A549 (cell line): ENCODE measurements around the gene CDK14. TPM values are rescaled to one million over a fixed set of nuclear protein-coding genes. Genes with fewer than 3 reads are reported as not detected.

ENCODE experiments used
- ATAC-seq, 2 experiments: fragments of 200-7000 bp in 1 of 2; fragments of >200 bp in 1 of 2; cut with Nextera tagmentation in 1 of 2; cut with Tn5 transposase in 1 of 2; 3 replicates each; pipeline versions ENCODE4 v1.8.0 to v1.9.1; 2018 to 2020; ENCODE audit warnings: mild to moderate bottlenecking in 1 of 2, moderate library complexity in 1 of 2
- CTCF ChIA-PET: fragments of 300-600 bp; sonication (Branson Sonifier 250); formaldehyde crosslinking; extraction: SDS; loops from one replicate; lab custom pipeline; 2021; ENCODE audit warnings: antibody characterized with exemption, inconsistent platforms; lab: Yijun Ruan, JAX
- POLR2A ChIA-PET: fragments of 350-600 bp; formaldehyde crosslinking; extraction: SDS; loops from one replicate; lab custom pipeline; 2021; ENCODE audit warnings: antibody characterized with exemption, inconsistent platforms; lab: Yijun Ruan, JAX
- DNase-seq, 2 experiments: peaks; one replicate each; pipeline versions ENCODE4 v3.0.0 to v3.0.0-alpha.2; 2011 to 2016; ENCODE audit warnings: low read depth in 1 of 2, low spot score in 1 of 2
- FAIRE-seq: peaks from 2 replicates; lab custom pipeline; 2011; peaks lifted over from hg19 to GRCh38; lab: Jason Lieb, UNC
- H3K27ac ChIP-seq, 2 experiments: fragments of >200 bp; sonication (Bioruptor Twin); formaldehyde crosslinking; 3 replicates each; pipeline ENCODE4 v1.5.1; 2016 to 2017
- H3K4me1 ChIP-seq: fragments of >200 bp; sonication (Bioruptor Twin); formaldehyde crosslinking; 3 replicates; pipeline ENCODE4 v1.6.1; 2016
- H3K4me2 ChIP-seq: fragments of >200 bp; sonication (Bioruptor Twin); formaldehyde crosslinking; 3 replicates; pipeline ENCODE4 v1.6.1; 2016
- H3K4me3 ChIP-seq: fragments of >200 bp; sonication (Bioruptor Twin); formaldehyde crosslinking; 3 replicates; pipeline ENCODE4 v1.5.1; 2016
- H3K9me3 ChIP-seq: fragments of >200 bp; sonication (Bioruptor Twin); formaldehyde crosslinking; 3 replicates; pipeline ENCODE4 v1.6.1; 2016
- BCL3 ChIP-seq: fragments of >200 bp; sonication (Bioruptor Twin); formaldehyde crosslinking; IDR thresholded peaks from 3 replicates; pipeline ENCODE4 v1.6.1; 2016
- BHLHE40 ChIP-seq: IDR thresholded peaks from 2 replicates; pipeline ENCODE4 v1.6.1; 2012; ENCODE audit warnings: low read depth, low read length, inconsistent platforms
- CBX2 ChIP-seq: fragments of 200-600 bp; sonication (generic); IDR thresholded peaks from 2 replicates; pipeline ENCODE4 v1.6.1; 2016; ENCODE audit warnings: low read depth, mild to moderate bottlenecking, borderline replicate concordance
- CHD2 ChIP-seq: fragments of 150-350 bp; IDR thresholded peaks from 2 replicates; pipeline ENCODE4 v1.6.1; 2014; ENCODE audit warnings: low read length; ENCODE audit not compliant: partially characterized antibody
- E2F6 ChIP-seq: IDR thresholded peaks from 2 replicates; pipeline ENCODE4 v1.6.1; 2012; ENCODE audit warnings: low read depth, borderline replicate concordance
- EHMT2 ChIP-seq: fragments of 200-600 bp; sonication (generic); IDR thresholded peaks from 2 replicates; pipeline ENCODE4 v1.6.1; 2016; ENCODE audit warnings: antibody characterized with exemption, low read depth, mild to moderate bottlenecking, moderate library complexity
- ELK1 ChIP-seq: fragments of 150-350 bp; IDR thresholded peaks from 2 replicates; pipeline ENCODE4 v1.6.1; 2014; ENCODE audit warnings: low read depth, mild to moderate bottlenecking, low read length
- EP300 ChIP-seq, 2 experiments: fragments of >200 bp; sonication (Bioruptor Twin); formaldehyde crosslinking; IDR thresholded peaks; 2 replicates in 1 of 2; 3 replicates in 1 of 2; pipeline ENCODE4 v1.6.1; 2016 to 2017
- FOSB ChIP-seq: fragments of 250-450 bp; sonication (Bioruptor Pico); IDR thresholded peaks from 2 replicates; pipeline ENCODE4 v1.5.0; 2020; ENCODE audit warnings: mild to moderate bottlenecking, moderate library complexity
- FOSL2 ChIP-seq, 2 experiments: fragments of 450-650 bp in 1 of 2; fragments of >200 bp in 1 of 2; sonication (Bioruptor Twin) in 1 of 2; formaldehyde crosslinking; IDR thresholded peaks; 2 replicates each; pipeline versions ENCODE4 v1.5.0 to v1.6.1; 2016 to 2020; ENCODE audit warnings: mild to moderate bottlenecking in 1 of 2, moderate library complexity in 1 of 2
- FOXS1 ChIP-seq: fragments of 250-450 bp; sonication (Bioruptor Pico); IDR thresholded peaks from 2 replicates; pipeline ENCODE4 v1.5.0; 2020; ENCODE audit warnings: mild to moderate bottlenecking, moderate library complexity
- HOXA7 ChIP-seq: fragments of 250-450 bp; sonication (Bioruptor Pico); IDR thresholded peaks from 2 replicates; pipeline ENCODE4 v1.5.0; 2020; ENCODE audit warnings: mild to moderate bottlenecking, moderate library complexity
- HOXB13 ChIP-seq: fragments of 250-450 bp; sonication (Bioruptor Pico); IDR thresholded peaks from 2 replicates; pipeline ENCODE4 v1.5.0; 2020; ENCODE audit warnings: low read depth, mild to moderate bottlenecking, moderate library complexity
- HOXB5 ChIP-seq: fragments of 250-450 bp; sonication (Bioruptor Pico); IDR thresholded peaks from 2 replicates; pipeline ENCODE4 v1.5.0; 2020; ENCODE audit warnings: mild to moderate bottlenecking, moderate library complexity
- JUNB ChIP-seq: fragments of >200 bp; sonication (Bioruptor Twin); formaldehyde crosslinking; IDR thresholded peaks from 2 replicates; pipeline ENCODE4 v1.6.1; 2016
- KDM5A ChIP-seq: fragments of 200-600 bp; sonication (generic); IDR thresholded peaks from 2 replicates; pipeline ENCODE4 v1.6.1; 2016; ENCODE audit warnings: antibody characterized with exemption, mild to moderate bottlenecking
- MAZ ChIP-seq: fragments of 150-350 bp; IDR thresholded peaks from 2 replicates; pipeline ENCODE4 v1.6.1; 2014; ENCODE audit warnings: antibody characterized with exemption, low read depth, low read length, borderline replicate concordance
- POLR2A ChIP-seq: IDR thresholded peaks from 2 replicates; pipeline ENCODE4 v1.6.1; 2012; ENCODE audit warnings: mild to moderate bottlenecking, low read length
- RFX5 ChIP-seq: fragments of 450-650 bp; IDR thresholded peaks from 2 replicates; pipeline ENCODE4 v1.7.1; 2014; ENCODE audit warnings: antibody characterized with exemption, mild to moderate bottlenecking, moderate library complexity
- TP53 ChIP-seq: fragments of 250-450 bp; sonication (Bioruptor Pico); IDR thresholded peaks from 2 replicates; pipeline ENCODE4 v1.5.0; 2021; ENCODE audit warnings: mild to moderate bottlenecking, moderate library complexity
- USF2 ChIP-seq: fragments of 450-650 bp; IDR thresholded peaks from 2 replicates; pipeline ENCODE4 v1.6.1; 2014; ENCODE audit warnings: antibody characterized with exemption
- ZC3H11A ChIP-seq: fragments of 450-650 bp; IDR thresholded peaks from 2 replicates; pipeline ENCODE4 v1.6.1; 2014; ENCODE audit warnings: antibody characterized with exemption, mild to moderate bottlenecking
- ZFP36 ChIP-seq: fragments of 450-650 bp; IDR thresholded peaks from 2 replicates; pipeline ENCODE4 v1.6.1; 2014; ENCODE audit warnings: borderline replicate concordance; ENCODE audit not compliant: partially characterized antibody
- ZNF302 ChIP-seq: fragments of 250-450 bp; sonication (Bioruptor Pico); IDR thresholded peaks from 2 replicates; pipeline ENCODE4 v1.9.0; 2021; ENCODE audit warnings: inconsistent platforms, mild to moderate bottlenecking, moderate library complexity
- WGBS: methylation state at CpG from one replicate; pipeline ENCODE4 v1.1.6; 2017; ENCODE audit errors: missing lambda C conversion rate; 5-methylcytosine and 5-hydroxymethylcytosine counted together
- polyA plus RNA-seq, 4 experiments: library from polyadenylated mRNA; depleted of rRNA in 3 of 4; stranded (reverse); fragments of >200 nt; fragmentation: RNase III in 1 of 4; extraction: RNeasy Plus Mini Kit Qiagen cat#74134 plus additional on column Dnase treatment in 1 of 4; gene quantifications; 2 replicates in 3 of 4; 3 replicates in 1 of 4; pipeline ENCODE4 v1.2.3, GENCODE V29; 2011 to 2017

The CDK14 gene
- polyA plus RNA-seq, 2 of the 4 experiments (the other 2 are of a cell fraction) = 0.21 to 0.23 TPM

- Histone ChIP-seq H3K4me1 (no peaks in the 10 kb centered on the region), H3K27ac (no peak overlapping the region), H3K4me2 (no peak overlapping the region), H3K9me3 (no peaks in the 10 kb centered on the region), H3K4me3 (no peak overlapping the region)
- ChIA-PET POLR2A (no interaction called here), CTCF (no interaction called here)
- FAIRE-seq = no peak
- TF ChIP-seq ZFP36 (no peak), ZNF302 (CRISPR knock-in tag) (no peak), HOXB5 (CRISPR knock-in tag) (no peak), MAZ (no peak)
- DNase-seq = no peak
- WGBS = 50% methylated on average over 5 of the region's 5 CpGs
- no peak for ATAC-seq
Measured at GRCh38 chr7:90957883-90958282, 361.8 kb downstream of the CDK14 start.

- DNase-seq (no peak), FAIRE-seq (no peak), ATAC-seq (no peak)
- Histone ChIP-seq H3K9me3 (no peaks in the 10 kb centered on the region), H3K4me1 (no peaks in the 10 kb centered on the region), H3K4me2 (no peak overlapping the region), H3K4me3 (no peak overlapping the region), H3K27ac (no peak overlapping the region)
- POLR2A ChIA-PET = no interaction called here
- TF ChIP-seq BCL3 = no peak
- TF ChIP-seq FOSB (CRISPR knock-in tag) = no peak
- no peak for TF ChIP-seq ELK1
- TF ChIP-seq E2F6 = no peak
- 58% methylated on average over 2 of the region's 2 CpGs for WGBS
- CTCF ChIA-PET = no interaction called here
Measured at GRCh38 chr7:90958647-90959046, 362.5 kb downstream of the CDK14 start.

- Histone ChIP-seq H3K4me2 (no peak overlapping the region), H3K4me3 (no peak overlapping the region), H3K4me1 (no peaks in the 10 kb centered on the region), H3K9me3 (no peaks in the 10 kb centered on the region), H3K27ac (no peak overlapping the region)
- TF ChIP-seq USF2 = no peak
- TF ChIP-seq EHMT2 = no peak
- no peak for TF ChIP-seq CBX2
- TF ChIP-seq JUNB = no peak
- no peak for TF ChIP-seq KDM5A
- TF ChIP-seq EP300 (IDR thresholded peaks at IDR 0.05) = no peak
- no peak for TF ChIP-seq RFX5
- ChIA-PET CTCF (no interaction called here), POLR2A (no interaction called here)
- no peak for ATAC-seq
- DNase-seq = no peak
- no peak for FAIRE-seq
- 0% methylated on average over 1 of the region's 1 CpG for WGBS
Measured at GRCh38 chr7:90961037-90961725, 365.1 kb downstream of the CDK14 start.

- ATAC-seq (no peak), DNase-seq (no peak), FAIRE-seq (no peak)
- no peak overlapping the region for H3K4me3 ChIP-seq
- H3K4me1 ChIP-seq = no peaks in the 10 kb centered on the region
- H3K4me2 ChIP-seq = no peak overlapping the region
- POLR2A ChIA-PET = no interaction called here
- TF ChIP-seq EP300 (IDR thresholded peaks at IDR 0.05) = no peak
- no peak for TF ChIP-seq CHD2
- TF ChIP-seq HOXB5 (CRISPR knock-in tag) = no peak
- TF ChIP-seq FOXS1 (CRISPR knock-in tag) = no peak
- no peak for TF ChIP-seq TP53 (CRISPR knock-in tag)
- TF ChIP-seq ZC3H11A = no peak
- no peak for TF ChIP-seq USF2
- TF ChIP-seq KDM5A = no peak
- TF ChIP-seq BCL3 = no peak
- no peak for TF ChIP-seq HOXA7
- TF ChIP-seq FOSL2 (IDR thresholded peaks at IDR 0.05) = no peak
- TF ChIP-seq FOSL2 (CRISPR knock-in tag; IDR thresholded peaks at IDR 0.05) = no peak
- TF ChIP-seq HOXB13 (CRISPR knock-in tag) = no peak
- no peak for TF ChIP-seq MAZ
- no peak for TF ChIP-seq BHLHE40
- no peak for TF ChIP-seq POLR2A
- no peaks in the 10 kb centered on the region for H3K9me3 ChIP-seq
- no peak overlapping the region for H3K27ac ChIP-seq
- WGBS = 0% methylated on average over 2 of the region's 2 CpGs
- CTCF ChIA-PET = no interaction called here
Measured at GRCh38 chr7:90965211-90965610, 369.1 kb downstream of the CDK14 start.
